ENCODE data around the gene OR2A7.
"Not testable (repeated sequence)": the region's sequence is repeated elsewhere in the genome, so short reads cannot be mapped to it uniquely, and the experiment has no call there.

DNA sequence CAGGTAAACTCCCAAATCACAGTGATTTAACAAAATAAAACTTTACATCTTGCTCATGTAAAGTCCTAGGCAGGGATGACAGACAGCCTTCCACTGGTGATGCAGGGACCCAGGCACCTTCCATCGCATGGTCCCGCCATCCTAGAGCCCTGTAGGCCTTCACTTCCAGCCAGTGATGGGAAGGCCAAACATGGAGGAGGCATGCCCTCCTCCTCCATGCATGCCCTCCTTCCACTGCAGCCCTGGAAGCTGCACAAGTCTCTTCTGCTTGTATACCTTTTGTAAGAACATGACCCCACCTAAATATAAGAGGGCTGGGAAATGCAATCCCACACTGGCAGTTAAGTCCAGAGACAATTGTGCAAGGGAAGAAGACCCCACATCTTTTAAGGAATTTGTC is 45.1 kb upstream of the OR2A7 start:
- TF ChIP-seq, protein P1, sequence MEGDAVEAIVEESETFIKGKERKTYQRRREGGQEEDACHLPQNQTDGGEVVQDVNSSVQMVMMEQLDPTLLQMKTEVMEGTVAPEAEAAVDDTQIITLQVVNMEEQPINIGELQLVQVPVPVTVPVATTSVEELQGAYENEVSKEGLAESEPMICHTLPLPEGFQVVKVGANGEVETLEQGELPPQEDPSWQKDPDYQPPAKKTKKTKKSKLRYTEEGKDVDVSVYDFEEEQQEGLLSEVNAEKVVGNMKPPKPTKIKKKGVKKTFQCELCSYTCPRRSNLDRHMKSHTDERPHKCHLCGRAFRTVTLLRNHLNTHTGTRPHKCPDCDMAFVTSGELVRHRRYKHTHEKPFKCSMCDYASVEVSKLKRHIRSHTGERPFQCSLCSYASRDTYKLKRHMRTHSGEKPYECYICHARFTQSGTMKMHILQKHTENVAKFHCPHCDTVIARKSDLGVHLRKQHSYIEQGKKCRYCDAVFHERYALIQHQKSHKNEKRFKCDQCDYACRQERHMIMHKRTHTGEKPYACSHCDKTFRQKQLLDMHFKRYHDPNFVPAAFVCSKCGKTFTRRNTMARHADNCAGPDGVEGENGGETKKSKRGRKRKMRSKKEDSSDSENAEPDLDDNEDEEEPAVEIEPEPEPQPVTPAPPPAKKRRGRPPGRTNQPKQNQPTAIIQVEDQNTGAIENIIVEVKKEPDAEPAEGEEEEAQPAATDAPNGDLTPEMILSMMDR (IDR thresholded peaks at IDR 0.05; ENCODE audit: low read length): not testable (repeated sequence)
- not testable (repeated sequence) for TF ChIP-seq EZH2 (IDR thresholded peaks at IDR 0.05; ENCODE audit: borderline replicate concordance, low read length)
